B cell (primary cell): Measurements from ENCODE around the gene RAB3IL1. TPM values are rescaled to one million over a fixed set of nuclear protein-coding genes. Genes with fewer than 3 reads are reported as not detected.

Experiments
- ATAC-seq: fragments of 200-7000 bp; cut with Tn5 transposase; one replicate; pipeline ENCODE4 v1.10.0; 2021; ENCODE audit warnings: low read depth, mild to moderate bottlenecking, moderate number of reproducible peaks, moderate library complexity
- CTCF ChIA-PET: fragments of 350-600 bp; sonication (Branson Sonifier 250); formaldehyde crosslinking; loops from one replicate; lab custom pipeline; 2021; ENCODE audit warnings: antibody characterized with exemption, inconsistent platforms; lab: Charles Lee
- POLR2A ChIA-PET: fragments of 350-600 bp; sonication (Branson Sonifier 250); formaldehyde crosslinking; loops from one replicate; lab custom pipeline; 2021; ENCODE audit warnings: antibody characterized with exemption; lab: Charles Lee
- DNase-seq: peaks from one replicate; pipeline ENCODE4 v3.0.0; 2013
- H2AFZ ChIP-seq: 2 replicates; pipeline ENCODE4 v1.6.1; 2012; ENCODE audit warnings: mild to moderate bottlenecking, low read depth, low read length; ENCODE audit not compliant: insufficient read depth, poor library complexity, severe bottlenecking
- H3K27ac ChIP-seq, 2 donors: 1 replicate in 1 of 2; 2 replicates in 1 of 2; pipeline ENCODE4 v1.5.1; 2012 to 2013; ENCODE audit warnings: low read length in 2 of 2, mild to moderate bottlenecking in 2 of 2, moderate library complexity in 1 of 2
- H3K27me3 ChIP-seq, 4 experiments: fragments of 200-600 bp in 1 of 4; sonication (generic) in 1 of 4; replicated peaks in 1 of 4; 1 replicate in 2 of 4; 2 replicates in 2 of 4; pipeline versions ENCODE4 v1.6.1 to v1.7.0; 2013 to 2016; ENCODE audit warnings: low read length in 3 of 4, mild to moderate bottlenecking in 2 of 4, mixed read lengths in 1 of 4, moderate library complexity in 1 of 4; ENCODE audit not compliant: insufficient read depth in 4 of 4, control insufficient read depth in 3 of 4; ENCODE audit errors: control extremely low read depth in 1 of 4
- H3K36me3 ChIP-seq, 2 experiments: replicated peaks in 1 of 2; 1 replicate in 1 of 2; 2 replicates in 1 of 2; pipeline versions ENCODE4 v1.6.1 to v1.7.1; 2013; ENCODE audit warnings: low read length in 1 of 2; ENCODE audit not compliant: insufficient read depth in 2 of 2, control insufficient read depth in 1 of 2; ENCODE audit errors: control extremely low read depth in 1 of 2, extremely low read depth in 1 of 2
- H3K4me1 ChIP-seq, 2 donors: fragments of 200-600 bp in 1 of 2; sonication (generic) in 1 of 2; 1 replicate in 1 of 2; 2 replicates in 1 of 2; pipeline versions ENCODE4 v1.5.1 to v1.6.1; 2013 to 2017; ENCODE audit warnings: low read length in 2 of 2; ENCODE audit not compliant: control insufficient read depth in 2 of 2, insufficient read depth in 2 of 2
- H3K4me2 ChIP-seq: replicated peaks from 2 replicates; pipeline ENCODE3; 2012; ENCODE audit warnings: mild to moderate bottlenecking, low read depth, low read length; ENCODE audit not compliant: poor library complexity, severe bottlenecking
- H3K4me3 ChIP-seq, 5 experiments: fragments of 200-600 bp in 1 of 5; sonication (generic) in 1 of 5; 1 replicate in 3 of 5; 2 replicates in 2 of 5; pipeline versions ENCODE4 v1.5.1 to v1.7.0; 2011 to 2016; ENCODE audit warnings: low read length in 4 of 5, mild to moderate bottlenecking in 4 of 5, low read depth in 2 of 5, control low read depth in 1 of 5, moderate library complexity in 1 of 5; ENCODE audit not compliant: insufficient read depth in 1 of 5; ENCODE audit errors: control extremely low read depth in 1 of 5, extremely low read depth in 1 of 5
- H3K79me2 ChIP-seq: fragments of 200-600 bp; sonication (generic); one replicate; pipeline ENCODE4 v1.6.0; 2016; ENCODE audit warnings: low read length; ENCODE audit not compliant: control insufficient read depth, insufficient read depth
- H3K9ac ChIP-seq: fragments of 200-600 bp; sonication (generic); 2 replicates; pipeline ENCODE4 v1.6.1; 2017; ENCODE audit warnings: mild to moderate bottlenecking, low read length, moderate library complexity
- H3K9me3 ChIP-seq, 3 donors: one replicate each; pipeline versions ENCODE4 v1.6.1 to v1.7.1; 2013; ENCODE audit warnings: low read length in 2 of 3; ENCODE audit not compliant: control insufficient read depth in 2 of 3, insufficient read depth in 1 of 3; ENCODE audit errors: control extremely low read depth in 1 of 3
- H4K20me1 ChIP-seq: 2 replicates; pipeline ENCODE4 v1.6.0; 2012; ENCODE audit warnings: mild to moderate bottlenecking, low read length; ENCODE audit not compliant: insufficient read depth, control insufficient read depth, poor library complexity, severe bottlenecking
- H3K27ac Mint-ChIP-seq: one replicate; pipeline ENCODE4 v1.8.0; 2021; ENCODE audit warnings: mixed read lengths
- H3K27me3 Mint-ChIP-seq: one replicate; pipeline ENCODE4 v1.8.0; 2021; ENCODE audit warnings: mixed read lengths
- H3K4me1 Mint-ChIP-seq: one replicate; pipeline ENCODE4 v1.8.0; 2021; ENCODE audit warnings: mixed read lengths
- H3K4me3 Mint-ChIP-seq: one replicate; pipeline ENCODE4 v1.8.0; 2021; ENCODE audit warnings: mixed read lengths
- H3K9me3 Mint-ChIP-seq: one replicate; pipeline ENCODE4 v1.8.0; 2022; ENCODE audit warnings: mixed read lengths; ENCODE audit not compliant: insufficient read depth
- CTCF ChIP-seq: fragments of 200-600 bp; IDR thresholded peaks from one replicate; pipeline ENCODE4 v1.8.0; 2022; ENCODE audit warnings: antibody characterized with exemption, mild to moderate bottlenecking
- EZH2 ChIP-seq: IDR thresholded peaks from 2 replicates; pipeline ENCODE4 v1.6.1; 2012; ENCODE audit warnings: borderline replicate concordance, low read depth, mild to moderate bottlenecking, moderate library complexity, low read length; ENCODE audit not compliant: insufficient read depth, poor library complexity, severe bottlenecking
- WGBS: methylation state at CpG from one replicate; pipeline ENCODE4 v1.1.5; 2013; ENCODE audit warnings: missing lambda C conversion rate; ENCODE audit not compliant: insufficient coverage; 5-methylcytosine and 5-hydroxymethylcytosine counted together
- intact Hi-C: fragments of 100-400 bp; cut with micrococcal nuclease; formaldehyde crosslinking; loops from one replicate; pipeline ENCODE4 v1.10.0; 2022
- polyA plus RNA-seq: library from polyadenylated mRNA; depleted of rRNA; stranded (reverse); fragments of >200 nt; gene quantifications from 2 replicates; pipeline ENCODE4 v1.2.3, GENCODE V29; 2012
- total RNA-seq, 2 donors: library from RNA; stranded (reverse); fragments of 120-200 nt in 1 of 2; gene quantifications; 1 replicate in 1 of 2; 2 replicates in 1 of 2; pipeline versions ENCODE4 v1.2.3 to v1.2.4, GENCODE V29; 2013 to 2022

RAB3IL1 gene
- total and polyA plus RNA-seq, 2 donors (not counting 1 experiment from before 2014, with no cell fraction given) = 0.27 TPM; not detected in 1

- H3K4me1 ChIP-seq = peaks cover 16 to 17% of the 10 kb centered on the region in 2 donors
- no peaks in the 10 kb centered on the region for H4K20me1 ChIP-seq
- 11% methylated on average over 56 of the region's 56 CpGs for WGBS
- intact Hi-C loops = no loop called here
- no peak overlapping the region for H3K27ac ChIP-seq
- ChIA-PET CTCF (interaction anchor here (1.0 to 3.5 kb wide), 4 partner anchors 56 to 153 kb away, joined by 3 to 14 read pairs (median 6); no protein-coding TSS in a partner anchor), POLR2A (interaction anchor here (0.6 to 1.1 kb wide), 5 partner anchors 8 to 954 kb away, joined by 3 to 9 read pairs (median 4); partner anchors contain the start of gene FTH1)
- TF ChIP-seq CTCF (no peak), EZH2 (no peak)
- ATAC-seq = peak; percentile 62
- H3K27ac Mint-ChIP-seq = no peak overlapping the region
- H3K9me3 ChIP-seq = peaks cover 0 to 15% (median 0%) of the 10 kb centered on the region in 3 donors
- peaks cover 24% of the 10 kb centered on the region for H3K4me1 Mint-ChIP-seq
- peak overlapping the region; percentile 69 for H2AFZ ChIP-seq
- no peaks in the 10 kb centered on the region for H3K27me3 Mint-ChIP-seq
- peak overlapping the region; percentile 78 for H3K4me3 Mint-ChIP-seq
- H3K4me2 ChIP-seq = peak overlapping the region; percentile 79
- H3K27me3 ChIP-seq = peaks cover 0 to 24% (median 10%) of the 10 kb centered on the region in 4 experiments
- H3K4me3 ChIP-seq = peak overlapping the region; percentile 13 to 55 (median 38)
- H3K36me3 ChIP-seq = peaks cover 0 to 7% of the 10 kb centered on the region in 2 experiments
- DNase-seq = peak; percentile 57
- peak overlapping the region; percentile 43 for H3K9ac ChIP-seq
- H3K9me3 Mint-ChIP-seq = no peaks in the 10 kb centered on the region
- peaks cover 7% of the 10 kb centered on the region for H3K79me2 ChIP-seq
These were observed 38.2 kb upstream of the RAB3IL1 start for GRCh38 chr11:61955422-61956135.
